ENCODE measurements around the gene PLXNA4.
"Not testable (repeated sequence)": the region's sequence is repeated elsewhere in the genome, so short reads cannot be mapped to it uniquely, and the experiment has no call there.

The PLXNA4 gene

DNA sequence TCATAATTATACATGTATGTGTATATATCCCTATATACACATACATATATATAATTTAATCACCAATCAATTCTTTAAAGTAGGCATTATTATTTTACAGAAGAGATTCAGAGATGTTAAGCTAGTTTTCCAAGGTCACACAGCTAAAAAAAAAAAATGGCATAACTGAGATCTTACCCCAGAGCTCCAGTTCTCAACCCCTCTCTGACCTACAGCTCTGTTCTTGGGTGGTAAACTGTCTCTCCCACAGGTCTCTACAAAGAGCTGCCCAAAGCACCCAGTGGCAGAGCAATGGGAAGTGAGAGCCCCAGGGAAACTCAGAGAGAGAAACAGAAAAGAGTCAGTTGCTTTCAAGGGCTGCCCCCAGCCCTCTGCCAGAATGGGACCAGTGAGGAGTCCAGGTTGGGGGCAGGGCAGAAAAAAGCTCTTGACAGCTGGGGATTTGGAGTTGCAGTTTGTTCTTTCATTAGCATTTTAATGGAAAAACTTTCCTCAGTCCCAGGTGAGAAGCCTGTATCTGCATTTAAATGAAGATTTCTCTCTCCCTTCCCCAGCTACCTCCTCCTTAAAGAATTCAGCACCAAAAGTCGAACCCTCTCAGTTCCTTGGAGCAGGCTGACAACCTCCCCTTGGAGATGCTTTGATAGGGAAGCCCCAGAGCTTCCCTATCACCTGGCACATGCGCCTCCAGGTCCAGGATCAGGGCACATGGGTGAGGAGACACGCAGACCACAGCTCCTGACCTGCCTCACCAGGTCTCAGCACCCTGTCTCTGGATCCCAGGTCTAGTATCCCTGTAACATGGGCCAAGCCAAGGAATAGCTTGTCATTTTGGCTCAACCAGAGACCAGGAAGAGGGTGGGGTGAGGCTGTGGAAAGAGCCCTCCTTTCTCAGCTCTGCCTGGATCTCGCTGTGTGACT, 388.1 kb downstream of the PLXNA4 start:
- DNase-seq (ENCODE audit: low read depth in 4 of 4, low spot score in 1 of 4), result no peak

DNA sequence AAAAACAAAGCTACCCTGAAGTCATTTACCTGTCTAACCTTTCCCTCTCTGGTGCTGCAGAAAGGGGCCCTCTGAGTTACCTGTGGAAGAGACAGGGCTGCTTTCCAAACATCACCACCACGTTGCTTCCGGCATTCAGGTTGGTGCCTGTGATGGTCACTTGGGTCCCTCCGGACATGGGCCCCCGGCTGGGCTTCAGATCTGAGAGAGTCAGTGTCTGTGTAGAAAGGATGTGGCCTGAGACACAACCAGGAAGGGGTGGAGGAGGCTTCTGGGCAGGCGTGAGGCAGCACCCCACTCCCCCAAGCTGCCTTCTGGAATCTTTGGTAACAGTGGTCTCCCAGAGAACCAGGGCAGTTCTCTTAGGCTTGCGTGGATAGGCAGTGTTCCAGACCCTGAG, 388.9 kb downstream of the PLXNA4 start:
- DNase-seq (ENCODE audit: low read depth in 4 of 4, low spot score in 1 of 4), result no peak

DNA sequence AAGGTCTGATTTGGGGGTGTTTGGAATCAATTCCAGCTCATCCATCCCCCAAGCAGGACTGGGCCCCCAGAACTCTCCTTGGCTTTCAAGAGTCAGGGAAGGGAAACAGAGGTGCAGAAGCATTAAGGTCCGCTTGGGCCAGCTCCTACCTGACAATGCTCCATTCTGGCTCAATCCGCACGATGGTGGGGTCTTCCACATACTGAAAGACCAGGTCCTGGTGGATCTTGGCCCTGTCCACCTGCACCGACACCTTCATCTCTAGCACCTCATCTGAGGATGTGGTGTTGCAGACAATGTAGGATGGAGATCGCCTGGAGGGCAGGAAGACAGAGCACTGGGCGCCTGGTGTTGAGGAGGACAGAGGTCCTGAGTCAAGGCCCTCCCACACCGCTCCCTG, 391.1 kb downstream of the PLXNA4 start:
- DNase-seq (ENCODE audit: low read depth in 4 of 4, low spot score in 1 of 4), result no peak

DNA sequence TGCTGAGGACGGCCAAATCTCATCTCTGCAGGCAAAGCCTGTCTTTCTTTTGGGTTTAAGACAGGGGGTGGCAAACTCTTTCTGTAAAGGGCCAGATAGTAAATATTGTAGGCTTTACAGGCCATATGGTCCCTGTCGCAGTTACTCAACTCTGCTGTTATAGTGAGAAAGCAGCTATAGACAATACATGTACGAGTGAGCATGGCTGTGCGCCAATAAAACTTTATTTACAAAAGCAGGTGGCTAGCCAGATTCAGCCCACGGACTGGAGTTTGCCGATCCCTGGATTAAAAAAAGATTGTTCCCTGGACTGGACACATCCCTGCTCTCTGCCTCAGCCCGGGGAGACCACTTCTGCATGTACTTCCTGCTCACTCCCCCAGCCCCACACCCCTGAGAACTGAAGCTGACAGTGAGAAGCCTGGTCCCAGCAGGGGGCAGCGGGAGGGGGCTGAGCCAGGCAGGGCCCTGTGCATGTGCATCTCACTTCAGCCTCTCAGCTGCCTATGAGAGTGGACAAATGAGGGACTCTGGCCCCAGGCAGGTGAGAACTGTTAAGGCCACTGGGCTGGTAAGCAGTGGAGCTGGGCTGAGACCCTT, 392.4 kb downstream of the PLXNA4 start:
- no peak for DNase-seq (ENCODE audit: low read depth in 4 of 4, low spot score in 1 of 4)

DNA sequence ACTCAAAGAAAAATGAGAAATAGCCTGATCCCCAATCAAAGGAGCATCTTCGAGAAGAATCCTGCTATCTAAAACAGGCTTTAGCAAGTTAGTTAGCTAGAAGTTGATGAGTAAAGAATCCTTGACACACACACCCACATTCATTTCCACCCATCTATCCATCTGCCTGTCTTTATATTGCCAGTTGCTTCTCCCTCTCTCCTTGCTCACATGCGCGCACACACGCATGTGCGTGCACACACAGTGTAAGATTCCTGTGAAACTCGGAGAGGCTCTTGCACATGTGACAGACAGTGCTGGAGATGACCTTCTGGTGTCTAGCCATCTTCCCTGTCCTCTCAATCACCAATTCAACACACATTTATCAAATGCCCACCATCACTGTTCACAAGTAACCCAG, 393.3 kb downstream of the PLXNA4 start:
- DNase-seq (ENCODE audit: low read depth in 4 of 4, low spot score in 1 of 4), result no peak

DNA sequence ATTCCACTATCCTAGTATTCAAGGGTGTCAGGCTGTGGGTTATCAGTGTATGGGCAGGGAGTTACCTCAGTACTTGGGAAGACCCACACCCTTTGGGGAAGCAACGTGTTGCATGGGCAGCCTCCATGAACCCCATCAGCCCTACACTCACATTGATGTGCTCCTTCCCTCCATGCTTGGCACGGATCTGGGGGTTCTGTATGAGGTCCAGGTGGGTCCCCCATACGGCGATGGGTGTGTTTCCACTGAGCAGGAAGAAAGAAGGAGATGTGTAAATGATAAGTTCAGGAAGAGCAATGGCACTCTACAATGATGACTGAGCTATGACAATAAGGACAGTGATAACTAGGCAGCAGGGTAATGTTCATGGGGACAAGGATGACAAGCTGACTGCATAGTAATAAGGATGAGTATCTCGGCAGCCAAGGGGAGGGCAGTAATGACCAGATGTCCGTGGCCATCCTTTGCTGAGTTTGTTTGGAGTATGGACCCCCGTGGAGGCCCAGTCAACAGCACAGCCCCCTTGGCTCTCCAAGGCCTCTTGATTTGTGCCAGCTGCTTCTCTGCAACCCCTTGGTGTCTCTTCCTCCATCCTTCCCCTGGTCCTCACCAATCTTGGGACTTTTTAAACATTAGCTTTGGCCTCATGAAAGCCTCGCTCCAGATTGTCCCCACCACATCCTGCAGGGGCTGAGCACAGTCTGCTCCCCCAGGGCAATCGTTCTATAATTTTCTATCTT, 394.2 kb downstream of the PLXNA4 start:
- no peak for DNase-seq (ENCODE audit: low read depth in 4 of 4, low spot score in 1 of 4)

DNA sequence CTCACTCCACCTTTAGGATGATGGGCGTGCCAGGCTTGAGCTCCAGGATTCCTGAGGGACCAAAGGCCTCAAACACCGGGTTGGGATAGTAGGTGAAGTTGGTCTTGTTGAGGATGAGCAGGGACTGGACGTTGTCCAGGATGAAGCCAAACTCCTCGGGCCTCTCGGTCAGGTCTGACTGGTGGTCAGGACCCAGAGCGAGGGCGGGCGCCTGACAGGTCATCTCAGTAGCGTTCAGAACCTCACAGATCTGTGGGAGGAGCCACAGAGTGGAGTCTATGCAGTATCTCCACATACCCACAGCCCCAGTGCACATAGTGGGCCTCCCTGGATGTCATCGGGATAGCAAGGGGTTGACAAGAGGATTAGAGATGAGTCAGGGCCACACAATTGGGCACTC, 394.9 kb downstream of the PLXNA4 start:
- no peak for DNase-seq (ENCODE audit: low read depth in 4 of 4, low spot score in 1 of 4)

DNA sequence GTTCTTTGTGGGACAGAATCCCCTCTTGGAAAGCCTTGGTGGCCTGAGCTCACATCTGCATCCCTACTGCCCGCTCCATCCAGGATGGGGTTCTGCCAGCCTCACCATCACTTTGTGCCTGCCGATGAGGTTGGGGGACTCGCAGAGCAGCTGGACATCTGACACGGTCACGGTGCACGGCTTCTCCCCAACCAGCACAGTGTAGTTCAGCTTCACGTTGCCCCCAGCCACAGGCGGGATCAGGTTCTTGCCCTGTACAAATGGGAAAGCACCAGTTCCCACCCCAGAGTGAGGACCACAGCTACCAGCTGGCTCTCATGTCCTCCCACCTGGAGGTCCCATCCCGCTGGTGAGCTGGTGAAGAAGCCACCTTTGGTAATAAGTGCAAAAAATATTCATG, 395.8 kb downstream of the PLXNA4 start:
- DNase-seq (ENCODE audit: low read depth in 4 of 4, low spot score in 1 of 4), result no peak

DNA sequence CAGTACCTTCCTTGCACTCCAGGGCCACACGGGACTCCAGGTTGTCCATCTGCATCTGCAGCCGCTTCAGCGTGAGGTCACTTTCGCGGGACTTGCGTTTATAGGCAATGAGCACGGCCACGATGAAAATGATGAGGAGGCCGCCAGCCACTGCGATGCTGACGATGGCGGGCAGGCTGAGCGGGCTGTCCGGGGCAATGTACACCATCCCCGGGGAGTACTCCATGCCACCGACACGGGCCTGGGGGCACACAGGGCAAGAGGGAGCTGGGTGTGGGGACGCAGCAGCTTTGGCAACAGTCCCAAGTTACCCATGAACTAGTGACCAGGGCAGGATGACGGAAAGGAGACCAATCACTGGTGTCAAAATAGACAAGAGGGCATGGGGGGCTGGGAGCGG, 396.6 kb downstream of the PLXNA4 start:
- no peak for DNase-seq (ENCODE audit: low read depth in 4 of 4, low spot score in 1 of 4)

DNA sequence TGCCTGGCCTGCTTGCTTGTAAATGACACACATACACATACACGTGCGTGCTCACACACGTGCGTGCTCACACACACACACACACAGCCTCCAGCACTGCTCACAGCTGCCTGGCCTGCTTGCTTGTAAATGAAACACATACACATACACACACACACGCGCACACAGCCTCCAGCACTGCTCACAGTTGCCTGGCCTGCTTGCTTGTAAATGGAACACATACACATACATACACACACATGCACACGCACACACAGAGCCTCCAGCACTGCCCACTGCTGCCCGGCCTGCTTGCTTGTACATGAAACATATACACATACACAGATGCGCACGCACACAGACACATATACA, 397.2 kb downstream of the PLXNA4 start:
- no peak for DNase-seq (ENCODE audit: low read depth in 4 of 4, low spot score in 1 of 4)

DNA sequence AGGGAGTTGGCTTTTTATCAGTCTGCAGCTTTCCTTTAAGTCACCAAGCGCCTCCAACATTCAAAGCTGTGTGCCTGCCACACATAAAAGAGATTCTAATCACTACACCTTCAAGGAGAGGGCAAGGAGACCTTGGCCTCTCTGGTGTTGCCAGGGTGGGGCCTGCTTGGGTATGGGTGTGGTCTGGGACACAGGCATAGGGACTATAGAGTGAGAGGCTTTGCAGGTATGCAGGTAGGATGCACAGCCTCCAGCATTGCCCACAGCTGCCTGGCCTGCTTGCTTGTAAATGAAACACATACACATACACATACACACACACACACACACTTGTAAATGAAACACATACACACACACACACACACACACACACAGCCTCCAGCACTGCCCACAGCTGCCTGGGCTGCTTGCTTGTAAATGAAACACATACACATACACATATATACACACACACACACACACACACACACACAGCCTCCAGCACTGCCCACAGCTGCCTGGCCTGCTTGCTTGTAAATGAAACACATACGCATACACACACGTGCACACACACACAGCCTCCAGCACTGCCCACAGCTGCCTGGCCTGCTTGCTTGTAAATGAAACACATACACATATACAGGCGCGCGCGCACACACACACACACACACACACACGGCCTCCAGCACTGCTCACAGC, 397.7 kb downstream of the PLXNA4 start:
- DNase-seq (ENCODE audit: low read depth in 4 of 4, low spot score in 1 of 4), result not testable (repeated sequence)

DNA sequence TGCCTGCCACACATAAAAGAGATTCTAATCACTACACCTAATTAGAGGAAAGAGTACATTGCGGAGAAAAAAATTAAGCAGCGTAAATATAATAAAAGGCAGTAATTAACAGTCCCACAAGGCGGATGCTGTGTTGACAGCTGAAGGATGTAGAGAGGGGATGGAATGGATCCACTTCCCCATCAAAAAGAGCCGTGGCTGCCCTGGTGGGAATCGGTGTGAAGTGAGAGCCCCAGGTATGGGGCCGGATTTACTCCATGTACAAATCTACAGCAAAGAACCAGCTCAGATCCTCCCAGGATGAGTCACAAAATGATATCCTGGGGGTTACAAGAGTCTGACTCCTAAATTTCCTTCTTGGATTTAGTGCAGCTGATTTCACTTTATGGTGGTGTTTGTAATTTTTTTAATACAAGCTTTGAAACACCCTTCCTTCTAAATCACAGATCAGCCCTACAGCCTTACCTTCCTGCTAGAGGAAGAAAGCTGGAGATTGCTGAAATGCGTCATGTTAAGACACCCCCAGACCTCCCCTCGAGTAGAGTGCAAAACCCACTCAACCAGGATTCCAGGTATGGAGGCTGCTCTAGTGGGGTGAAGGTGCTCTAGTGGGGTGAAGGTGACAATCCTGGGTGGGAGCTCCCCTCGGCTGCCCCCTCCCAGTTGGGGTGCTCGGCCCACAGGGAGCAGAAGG, 398.4 kb downstream of the PLXNA4 start:
- DNase-seq (ENCODE audit: low read depth in 4 of 4, low spot score in 1 of 4), result no peak

DNA sequence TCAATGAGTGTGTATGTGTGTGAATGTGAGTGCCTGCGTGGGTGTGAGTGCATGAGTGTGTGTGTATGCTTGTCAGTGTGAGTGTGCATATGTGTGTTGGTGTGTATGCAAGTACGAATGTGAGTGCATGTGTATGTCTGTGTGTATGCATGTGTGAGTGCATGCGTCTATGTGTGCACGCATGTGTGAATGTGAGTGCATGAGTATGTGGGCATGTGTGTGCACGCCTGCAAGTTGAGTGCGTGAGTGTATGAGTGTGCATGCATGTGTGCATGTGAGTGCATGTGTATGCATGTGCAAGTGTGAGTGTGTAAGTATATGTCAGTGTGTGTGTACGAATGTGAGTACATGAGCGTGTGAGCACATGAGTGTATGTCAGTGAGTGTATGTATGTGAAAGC, 399.6 kb downstream of the PLXNA4 start:
- no peak for DNase-seq (ENCODE audit: low read depth in 4 of 4, low spot score in 1 of 4)

DNA sequence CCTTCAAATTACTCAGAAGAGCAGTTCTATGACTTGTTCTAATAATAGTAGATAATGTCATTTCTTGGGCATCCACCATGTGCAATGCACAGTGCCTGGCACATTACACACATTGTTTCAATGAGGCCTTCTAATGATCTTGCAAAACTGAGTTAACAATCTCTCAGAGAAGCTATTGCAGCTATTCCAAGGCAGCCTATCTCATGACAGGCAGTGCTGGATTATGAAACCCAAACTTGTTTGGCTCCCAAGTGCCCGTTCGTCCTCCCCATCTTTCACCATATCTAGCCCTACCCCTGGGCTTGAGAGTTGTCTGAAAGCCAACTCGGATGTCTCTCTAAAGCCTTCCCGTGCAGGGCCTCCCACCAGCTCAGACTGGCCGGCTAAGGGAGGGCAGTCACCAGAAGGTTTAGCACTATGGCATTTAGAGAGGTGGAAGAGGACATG, 405.1 kb downstream of the PLXNA4 start:
- DNase-seq (ENCODE audit: low read depth in 4 of 4, low spot score in 1 of 4), result no peak

DNA sequence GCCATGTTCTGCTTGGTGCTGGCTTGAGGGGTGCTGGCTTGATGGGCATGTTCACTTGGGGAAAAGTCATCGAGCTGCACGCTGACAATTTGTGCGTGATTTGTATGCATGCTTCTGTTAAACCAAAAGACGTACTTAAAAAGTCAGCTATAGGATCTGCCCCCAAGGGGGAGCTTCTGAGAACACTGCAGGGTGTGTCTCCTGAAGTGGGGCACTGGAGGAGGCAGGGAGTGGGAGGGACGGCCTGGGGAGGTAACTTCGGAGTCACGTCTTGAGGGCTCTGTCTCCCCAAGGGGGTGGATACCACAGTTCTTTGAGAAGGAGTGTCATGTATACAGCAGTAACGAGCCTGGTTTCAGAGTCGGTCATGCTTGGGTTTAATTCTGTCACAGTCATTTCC, 406.5 kb downstream of the PLXNA4 start:
- DNase-seq (ENCODE audit: low read depth in 4 of 4, low spot score in 1 of 4), result no peak

DNA sequence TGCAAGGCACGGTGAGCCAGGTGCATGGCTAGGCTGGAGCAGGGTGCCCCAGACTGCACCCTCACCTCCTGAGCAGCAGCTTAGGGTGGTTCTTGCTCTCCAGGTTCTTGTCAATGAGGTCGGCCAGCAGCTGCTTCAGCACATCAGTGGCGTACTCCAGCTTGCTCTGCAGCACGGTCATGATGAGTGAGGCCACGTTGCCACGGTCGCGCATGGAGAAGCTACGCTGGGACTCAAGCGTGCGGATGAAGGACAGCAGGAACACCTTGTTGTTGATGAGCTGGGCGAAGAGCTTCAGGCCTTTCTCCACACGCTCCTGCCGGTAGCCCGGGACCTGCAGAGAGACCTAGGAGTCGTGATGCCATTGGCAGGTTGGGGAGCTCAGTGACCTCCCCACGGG, 408.0 kb downstream of the PLXNA4 start:
- DNase-seq (ENCODE audit: low read depth in 4 of 4, low spot score in 1 of 4), result no peak

DNA sequence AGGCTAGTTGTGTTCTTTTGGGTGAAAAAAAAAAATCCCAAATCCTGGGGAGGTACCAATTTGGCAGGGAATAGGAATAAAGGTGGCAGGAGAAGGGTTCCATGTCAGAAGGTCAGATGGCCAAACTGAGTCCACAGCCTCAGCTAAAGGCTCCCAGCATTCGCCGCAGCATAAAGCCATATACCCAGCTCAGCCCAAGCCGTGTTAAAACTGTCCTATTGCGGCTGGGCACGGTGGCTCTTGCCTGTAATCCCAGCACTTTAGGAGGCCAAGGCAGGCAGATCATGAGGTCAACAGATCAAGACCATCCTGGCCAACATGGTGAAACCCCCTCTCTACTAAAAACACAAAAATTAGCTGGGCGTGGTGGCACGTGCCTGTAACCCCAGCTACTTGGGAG, 410.6 kb downstream of the PLXNA4 start:
- DNase-seq (ENCODE audit: low read depth in 4 of 4, low spot score in 1 of 4), result not testable (repeated sequence)

DNA sequence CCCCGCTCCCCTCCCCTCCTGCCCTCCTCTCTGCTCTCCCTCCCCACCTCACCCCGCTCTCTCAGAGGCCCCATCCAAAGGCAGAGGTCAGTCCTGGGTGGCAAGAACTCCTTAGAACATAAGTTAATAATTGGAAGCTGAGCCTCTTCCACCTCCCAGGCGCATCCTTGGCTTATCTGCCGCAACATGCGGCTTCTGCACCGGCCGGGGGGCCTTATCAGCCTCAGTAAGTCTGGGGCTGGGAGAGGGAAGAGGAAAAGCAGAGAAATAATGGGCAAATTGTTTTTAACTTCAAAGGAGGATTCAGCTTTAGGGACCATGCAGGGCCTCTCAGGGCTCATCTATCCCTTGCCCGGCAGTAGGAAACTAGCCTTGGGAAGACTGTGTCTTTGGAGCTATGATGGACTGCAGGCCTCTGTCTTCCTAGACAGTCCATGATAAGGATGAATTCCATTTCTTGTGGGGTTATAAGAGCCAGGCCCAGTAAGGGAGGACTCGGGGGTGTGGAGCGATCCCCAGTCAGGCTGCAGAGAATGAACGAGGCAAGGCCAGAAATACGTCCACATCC, 411.6 kb downstream of the PLXNA4 start:
- DNase-seq (ENCODE audit: low read depth in 4 of 4, low spot score in 1 of 4), result no peak

DNA sequence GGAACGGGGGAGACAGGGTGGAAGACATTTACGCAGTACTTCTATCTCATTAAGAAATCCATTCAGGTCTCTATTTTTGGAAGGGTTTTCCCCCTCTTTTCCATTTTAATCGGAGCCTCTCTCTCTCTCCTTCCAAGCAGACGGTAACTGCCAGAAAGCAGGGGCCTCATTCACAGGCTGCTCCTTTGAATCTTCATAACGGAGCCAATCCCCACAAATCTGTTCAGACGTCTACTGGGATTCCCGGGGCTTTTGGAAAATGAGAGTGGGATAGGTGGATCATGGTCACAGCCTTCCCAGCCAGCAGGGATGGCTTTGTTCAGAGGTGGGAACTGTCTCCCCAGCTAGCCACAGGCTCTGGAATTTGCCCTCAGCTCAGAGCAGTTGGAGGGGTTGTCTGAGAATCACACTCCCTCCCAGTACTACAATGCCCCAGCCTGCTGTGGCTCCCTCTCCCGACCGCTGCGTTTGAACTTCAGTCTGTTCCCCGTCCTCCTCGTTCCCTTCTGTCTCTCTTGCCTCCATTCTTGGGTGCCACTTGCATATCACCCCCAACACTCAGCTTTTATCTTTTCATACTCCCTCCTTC, 413.6 kb downstream of the PLXNA4 start:
- no peak for DNase-seq (ENCODE audit: low read depth in 4 of 4, low spot score in 1 of 4)

DNA sequence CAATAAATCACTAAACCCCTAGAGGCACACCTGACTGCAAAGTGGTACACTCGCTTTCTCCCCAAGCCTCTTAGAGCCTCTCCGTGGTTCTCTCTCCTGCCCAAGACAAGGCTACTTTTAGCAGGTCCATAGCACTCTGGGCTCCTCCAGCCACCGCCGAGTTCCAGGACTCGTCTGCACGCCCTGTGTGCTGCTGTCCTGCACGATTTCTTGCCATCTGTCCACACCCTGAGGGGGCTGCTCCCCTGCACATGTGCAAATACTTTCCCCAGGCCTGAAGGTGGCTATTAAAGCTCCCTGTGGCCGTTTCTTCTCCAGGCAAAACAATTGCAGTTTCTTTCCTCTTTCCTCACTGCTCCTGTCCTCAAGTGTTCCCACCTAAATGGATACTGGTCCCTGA, 414.3 kb downstream of the PLXNA4 start:
- no peak for DNase-seq (ENCODE audit: low read depth in 4 of 4, low spot score in 1 of 4)

Data from stimulated activated CD4-positive, alpha-beta T cell treated with anti-CD3 and anti-CD28 coated beads, Interleukin-1b, Interleukin-23, amount 100 ng/mL, for 24 hours (primary cell).